GM19023 (cell line): ENCODE results near the gene BCL11B.

Source experiments
- ATAC-seq: cut with Tn5 transposase; IDR thresholded peaks from one replicate; pipeline ENCODE4 v1.9.1; 2021; ENCODE audit warnings: mild to moderate bottlenecking, moderate library complexity; ENCODE audit not compliant: unreplicated experiment

The BCL11B gene

DNA sequence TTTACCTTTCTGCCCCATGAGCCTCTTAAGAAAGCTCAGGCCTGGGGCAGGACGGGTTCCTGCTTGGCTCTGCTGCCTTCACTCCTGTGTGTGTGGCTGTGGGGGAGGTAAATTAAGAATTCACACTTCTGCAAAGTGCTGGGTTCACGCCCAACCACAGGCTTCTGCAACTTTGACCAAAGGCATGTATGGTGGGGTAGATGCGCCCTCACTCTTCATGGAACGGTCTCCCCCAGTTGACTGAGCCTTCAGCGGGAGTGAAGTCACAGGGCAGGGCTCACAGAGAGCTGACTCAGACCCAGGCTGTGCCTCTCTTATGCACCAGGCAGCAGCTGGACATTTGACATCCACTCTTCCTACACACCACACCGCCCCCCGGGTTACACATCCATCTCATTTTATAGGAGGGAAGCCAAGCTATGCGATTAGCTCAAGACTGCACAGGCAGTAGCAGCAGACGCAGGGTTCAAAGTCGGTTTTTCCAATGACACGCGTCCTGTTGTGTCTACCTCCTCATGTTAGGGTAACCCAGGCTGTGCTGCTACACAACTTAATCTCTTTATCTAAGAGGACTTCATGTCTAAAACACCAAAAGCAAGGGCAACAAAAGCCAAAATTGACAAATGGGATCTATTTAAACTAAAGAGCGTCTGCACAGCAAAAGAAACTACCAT is 15.4 kb upstream of the BCL11B start:
- peak; percentile 74 for ATAC-seq

DNA sequence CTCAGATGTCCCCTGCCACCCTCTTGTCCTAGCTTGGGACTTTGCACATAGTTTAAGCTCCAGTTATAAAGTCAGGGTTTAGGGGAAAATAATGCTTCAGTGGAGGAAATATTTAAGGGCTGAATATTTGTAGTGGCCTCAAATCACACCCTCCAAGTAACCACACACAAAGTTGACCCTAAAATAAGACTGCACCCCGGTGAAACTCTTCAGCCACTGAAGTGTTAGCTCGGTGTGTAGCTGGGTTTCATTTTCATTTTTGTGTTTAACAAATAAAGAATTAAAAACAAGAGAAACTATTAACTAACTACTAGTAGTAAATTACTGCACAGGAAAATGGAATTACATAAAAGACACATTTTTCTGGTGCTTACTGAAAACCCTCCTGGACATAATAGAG is 14.8 kb upstream of the BCL11B start:
- no peak for ATAC-seq

DNA sequence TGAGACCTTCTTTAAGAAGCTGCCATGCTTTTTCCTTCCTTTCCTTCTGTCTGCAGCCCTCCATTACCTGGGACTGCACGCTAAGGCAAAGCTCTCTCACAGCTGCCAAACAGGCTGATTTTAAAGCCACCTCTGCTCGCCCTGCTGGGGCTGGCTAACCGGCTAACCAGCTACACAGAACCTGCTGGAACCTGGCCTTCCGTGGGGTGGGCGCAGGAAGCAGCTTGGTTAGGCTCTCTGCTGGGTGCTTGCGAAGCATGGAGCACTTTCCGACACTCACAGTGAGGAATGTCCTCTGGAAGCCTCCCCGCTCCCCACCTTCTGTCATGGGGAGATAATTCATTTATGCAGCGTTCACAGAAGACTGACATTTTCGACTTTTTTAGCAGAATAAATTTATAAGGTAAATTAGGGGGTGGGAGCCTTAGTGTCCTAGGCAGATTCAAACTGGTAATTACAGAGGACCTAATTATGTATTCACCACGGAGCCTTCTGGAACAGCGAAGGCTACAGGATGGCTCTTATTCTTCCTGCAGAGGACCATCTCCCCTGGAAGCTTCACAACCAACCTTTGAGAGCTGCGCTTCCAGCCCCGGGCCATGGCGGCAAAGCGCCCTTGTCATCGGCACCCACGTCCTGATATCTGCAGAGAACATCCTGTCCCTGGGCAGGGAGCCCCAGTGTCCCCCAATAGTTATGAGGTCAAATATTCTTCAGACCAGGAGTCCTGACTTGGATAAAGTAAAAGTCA is 12.4 kb upstream of the BCL11B start:
- ATAC-seq, result no peak

DNA sequence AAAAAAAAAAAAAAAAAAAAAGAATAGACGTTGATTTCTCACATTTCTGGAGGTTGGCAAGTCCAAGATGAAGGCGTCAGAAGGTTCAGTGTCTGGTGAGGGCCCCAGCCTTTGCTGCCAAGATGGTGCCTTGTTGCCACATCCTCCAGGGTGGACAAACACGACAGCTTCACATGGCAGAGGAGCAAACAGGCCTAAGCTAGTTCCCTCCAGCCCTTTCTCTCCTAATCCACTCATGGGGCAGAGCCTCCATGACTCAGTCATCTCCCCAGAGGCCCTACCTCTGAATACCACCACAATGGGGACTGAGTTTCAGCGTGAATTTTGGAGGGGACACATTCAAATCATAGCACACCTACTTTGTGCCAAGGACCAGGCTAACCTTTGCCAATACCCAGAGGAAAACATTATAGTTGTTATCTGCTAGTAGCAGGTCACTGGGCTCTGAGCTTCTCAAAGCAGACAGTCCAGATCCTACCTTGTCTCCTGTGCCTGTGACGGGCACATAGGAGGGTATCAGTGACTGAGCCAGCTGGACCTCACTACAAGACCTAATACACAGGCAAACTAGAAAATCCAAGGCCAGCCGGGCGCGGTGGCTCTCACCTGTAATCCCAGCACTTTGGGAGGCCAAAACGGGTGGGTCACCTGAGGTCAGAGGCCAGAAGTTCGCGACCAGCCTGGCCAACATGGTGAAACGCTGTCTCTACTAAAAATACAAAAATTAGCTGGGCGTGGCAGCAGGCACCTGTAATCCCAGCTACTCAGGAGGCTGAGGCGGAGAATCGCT is 10.5 kb upstream of the BCL11B start:
- ATAC-seq, result no peak

DNA sequence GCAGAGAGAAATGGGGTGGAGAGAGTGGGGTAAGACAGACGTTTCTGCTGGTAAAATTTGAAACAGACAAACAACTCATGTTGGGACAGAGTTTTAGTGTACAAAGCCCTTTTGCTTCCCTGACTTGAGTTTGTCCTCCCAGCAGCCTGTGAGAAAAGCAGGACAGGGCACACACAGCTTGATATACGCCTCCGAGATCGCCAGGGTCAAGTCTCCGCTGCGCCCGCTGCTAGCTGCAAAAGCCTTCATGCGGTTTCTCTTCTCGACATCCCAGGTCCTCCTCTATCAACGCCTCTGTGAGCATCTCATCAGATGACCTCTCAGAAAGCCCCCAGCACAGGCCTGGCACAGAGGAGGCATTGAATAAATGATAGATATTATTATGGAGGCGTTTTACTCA is 9.4 kb upstream of the BCL11B start:
- no peak for ATAC-seq

DNA sequence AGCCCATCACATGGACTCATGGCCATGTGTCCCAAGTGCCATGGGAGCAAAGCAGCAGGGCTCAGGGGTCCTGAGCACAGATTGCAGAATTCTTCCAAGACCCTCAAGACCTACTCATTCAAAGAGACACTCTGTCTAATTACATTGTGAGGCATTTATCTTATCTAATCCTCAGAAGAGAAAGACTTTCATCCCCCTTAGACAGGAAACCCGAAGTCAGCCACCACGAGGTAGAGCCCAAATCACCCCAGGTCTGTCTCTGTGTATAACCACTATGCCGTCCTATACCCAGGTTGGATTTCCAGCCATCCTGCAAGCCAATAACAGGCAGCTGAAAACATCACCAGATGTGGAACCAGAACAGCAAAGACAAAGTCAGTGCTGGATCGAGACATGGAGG is 8.9 kb upstream of the BCL11B start:
- ATAC-seq, result no peak

DNA sequence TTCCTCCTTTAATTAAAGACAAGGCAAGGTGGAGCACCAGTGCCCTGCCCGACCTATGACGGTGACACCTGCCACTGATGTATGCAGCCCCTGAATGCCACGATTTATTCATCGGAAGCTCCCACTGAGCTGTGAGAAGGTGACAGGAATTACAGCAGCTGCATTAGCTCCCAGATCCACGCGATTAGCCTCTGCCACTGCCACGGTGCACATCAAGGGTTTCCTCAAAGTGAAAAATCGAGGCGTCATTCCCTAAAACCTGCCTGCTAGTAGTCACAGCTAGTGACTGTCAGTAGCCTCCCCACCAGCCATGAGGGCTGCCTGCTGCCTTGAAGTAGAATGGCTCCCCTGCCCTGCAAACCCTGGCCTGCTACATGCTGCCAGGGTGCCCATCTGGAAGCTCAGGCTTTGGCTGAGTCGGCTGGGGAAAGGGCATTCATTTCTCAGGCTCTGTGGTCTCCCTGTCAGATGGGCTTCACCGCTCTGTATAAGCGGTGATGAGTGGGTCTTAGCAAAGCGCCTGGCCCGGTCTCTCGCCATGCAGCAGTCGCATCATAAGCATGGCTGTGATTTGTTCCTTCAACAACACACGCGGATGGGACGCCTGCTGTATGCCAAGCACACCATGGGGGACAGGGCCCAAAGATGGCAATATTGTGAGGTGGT is 8.2 kb upstream of the BCL11B start:
- ATAC-seq, result no peak

DNA sequence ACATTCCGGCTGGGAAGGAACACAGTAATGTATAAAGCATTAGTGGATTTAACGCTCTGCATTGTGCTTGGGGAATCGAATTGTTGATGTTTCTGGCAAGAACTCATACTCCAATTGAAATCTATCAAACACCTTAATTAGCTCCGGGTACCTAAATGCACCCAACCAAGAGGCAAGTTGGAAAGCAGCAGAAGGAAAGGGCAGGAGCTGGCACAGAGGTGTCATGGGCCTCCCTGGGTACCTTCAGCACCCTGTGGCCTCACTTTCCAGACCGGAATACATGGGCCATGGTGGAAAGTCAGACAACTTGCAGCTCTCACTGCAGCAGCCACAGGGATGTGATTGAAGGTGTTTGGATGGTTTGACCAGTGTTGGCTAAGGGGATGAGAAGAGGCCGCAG is 6.8 kb upstream of the BCL11B start:
- no peak for ATAC-seq

DNA sequence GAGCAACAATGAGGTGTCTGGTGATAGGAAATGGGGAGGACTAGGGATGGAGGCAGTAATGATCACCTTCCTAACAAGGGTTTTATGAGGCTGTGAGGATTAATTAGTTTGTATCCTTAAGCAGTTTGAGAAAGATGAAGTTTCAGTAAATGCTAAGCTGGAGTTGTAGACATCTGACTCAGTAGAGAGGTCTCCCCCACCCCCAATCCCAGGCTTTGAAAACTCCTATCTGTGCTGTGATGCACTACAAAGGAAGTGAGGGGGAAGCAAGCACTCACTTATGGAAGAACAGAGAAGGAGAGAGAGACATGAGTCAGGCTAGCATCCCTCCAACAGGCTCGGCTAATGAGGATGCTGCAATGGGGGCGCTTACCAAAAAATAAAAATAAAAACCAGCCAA is 5.5 kb upstream of the BCL11B start:
- ATAC-seq, result no peak

DNA sequence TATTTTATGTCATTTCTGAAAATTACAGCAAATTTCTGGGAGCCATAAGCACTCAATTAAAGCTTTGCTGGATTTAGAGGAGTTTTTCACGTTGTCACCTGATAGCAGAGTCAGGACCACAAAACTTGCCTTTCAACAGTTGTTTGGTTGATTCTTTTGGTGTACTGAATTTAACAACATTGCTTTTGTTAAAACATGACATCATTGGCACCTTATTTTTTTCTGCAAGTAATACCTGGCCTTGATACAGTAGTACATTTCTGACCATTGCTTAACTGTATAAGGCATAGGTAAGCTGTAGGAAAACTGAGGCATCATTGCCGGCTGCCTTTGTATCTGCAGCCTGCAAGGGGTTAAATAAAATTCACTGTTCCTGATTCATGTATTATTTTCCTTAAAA is 4.5 kb upstream of the BCL11B start:
- no peak for ATAC-seq

DNA sequence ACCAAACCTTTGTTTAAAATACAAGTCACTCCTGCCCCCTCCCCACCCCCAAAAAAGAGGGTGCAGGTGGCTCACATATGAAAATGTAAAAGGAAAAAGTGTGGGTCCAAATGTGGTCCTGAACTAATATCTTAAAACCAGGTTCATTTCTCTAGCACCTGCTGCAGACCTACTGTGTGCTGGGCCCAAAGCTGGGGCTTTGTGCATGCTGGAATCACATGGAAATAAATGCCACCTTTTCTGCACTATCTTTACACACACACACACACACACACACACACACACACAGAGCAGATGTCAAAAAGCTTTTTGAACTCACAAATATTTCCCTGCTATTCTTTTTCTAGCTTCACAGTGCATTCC is 3.2 kb upstream of the BCL11B start:
- ATAC-seq, result no peak

DNA sequence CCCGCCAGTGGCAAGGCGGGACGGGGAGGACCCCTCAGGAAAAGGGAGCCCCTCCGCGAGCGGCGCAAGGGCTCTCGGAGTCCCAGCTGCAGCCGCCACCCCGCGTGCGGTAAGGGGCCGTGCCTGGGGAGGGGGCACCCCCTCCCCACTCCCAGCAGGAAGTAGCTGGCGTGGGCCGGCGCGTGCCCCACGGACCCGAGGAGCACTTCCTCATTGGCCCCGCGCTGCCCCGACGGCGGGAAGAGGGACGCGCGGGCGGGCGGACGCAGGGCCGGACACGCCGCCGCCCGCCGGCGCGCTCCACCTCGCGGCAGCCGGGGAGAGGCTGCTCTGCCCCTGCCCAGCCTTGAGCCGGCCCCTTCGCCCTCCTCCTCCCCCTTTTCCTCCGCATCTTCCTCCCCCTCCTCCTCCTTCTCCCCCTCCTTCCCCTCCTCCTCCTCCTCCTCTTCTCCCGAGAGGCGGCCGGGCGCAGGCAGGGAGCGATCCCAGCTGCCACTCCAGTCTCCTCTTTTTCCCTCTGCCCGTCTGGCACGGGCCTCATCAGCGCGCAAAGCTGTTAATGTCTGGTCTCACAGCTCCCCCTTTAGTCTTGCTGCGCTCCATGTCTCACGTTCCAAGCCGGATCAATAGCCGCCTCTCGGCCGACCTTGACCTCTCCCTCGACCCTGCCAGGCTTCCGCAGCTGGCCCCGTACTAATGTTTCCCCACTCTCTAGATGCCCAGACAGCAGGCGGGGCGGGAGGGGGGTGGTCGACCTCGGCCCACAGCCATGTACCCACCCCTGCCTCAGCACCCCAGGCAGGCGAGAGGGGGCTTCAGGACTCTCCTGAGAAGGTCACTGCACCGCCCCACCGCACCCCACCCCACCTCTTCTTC is 2.6 kb upstream of the BCL11B start:
- no peak for ATAC-seq

DNA sequence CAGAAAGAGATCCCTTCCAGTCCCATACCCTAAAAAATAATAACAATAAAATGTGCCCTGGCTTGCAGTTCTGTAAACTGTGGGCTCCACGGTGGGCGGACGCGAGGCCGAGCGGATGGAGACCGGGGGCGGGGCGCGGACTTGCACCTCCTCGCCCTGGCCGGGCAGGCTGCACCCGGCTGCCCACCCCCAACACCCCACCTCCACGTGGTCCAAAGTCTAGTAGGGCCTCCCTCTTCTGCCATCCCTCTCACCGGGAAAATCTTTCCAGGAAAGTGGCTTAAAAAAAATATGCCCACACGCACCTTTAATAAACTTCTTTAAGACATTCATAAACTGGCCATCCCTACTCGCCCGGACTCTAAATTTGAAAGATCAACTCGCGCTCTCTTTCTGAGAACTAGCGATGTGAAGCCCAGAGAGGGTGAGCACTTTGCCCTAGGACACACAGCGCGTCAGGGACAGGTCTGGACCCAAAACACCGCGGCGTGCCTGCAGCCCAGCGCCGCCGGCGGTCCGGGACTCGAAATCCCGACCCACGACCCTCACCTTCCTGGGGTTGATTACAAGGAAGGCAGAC is 1.9 kb upstream of the BCL11B start:
- ATAC-seq, result no peak

DNA sequence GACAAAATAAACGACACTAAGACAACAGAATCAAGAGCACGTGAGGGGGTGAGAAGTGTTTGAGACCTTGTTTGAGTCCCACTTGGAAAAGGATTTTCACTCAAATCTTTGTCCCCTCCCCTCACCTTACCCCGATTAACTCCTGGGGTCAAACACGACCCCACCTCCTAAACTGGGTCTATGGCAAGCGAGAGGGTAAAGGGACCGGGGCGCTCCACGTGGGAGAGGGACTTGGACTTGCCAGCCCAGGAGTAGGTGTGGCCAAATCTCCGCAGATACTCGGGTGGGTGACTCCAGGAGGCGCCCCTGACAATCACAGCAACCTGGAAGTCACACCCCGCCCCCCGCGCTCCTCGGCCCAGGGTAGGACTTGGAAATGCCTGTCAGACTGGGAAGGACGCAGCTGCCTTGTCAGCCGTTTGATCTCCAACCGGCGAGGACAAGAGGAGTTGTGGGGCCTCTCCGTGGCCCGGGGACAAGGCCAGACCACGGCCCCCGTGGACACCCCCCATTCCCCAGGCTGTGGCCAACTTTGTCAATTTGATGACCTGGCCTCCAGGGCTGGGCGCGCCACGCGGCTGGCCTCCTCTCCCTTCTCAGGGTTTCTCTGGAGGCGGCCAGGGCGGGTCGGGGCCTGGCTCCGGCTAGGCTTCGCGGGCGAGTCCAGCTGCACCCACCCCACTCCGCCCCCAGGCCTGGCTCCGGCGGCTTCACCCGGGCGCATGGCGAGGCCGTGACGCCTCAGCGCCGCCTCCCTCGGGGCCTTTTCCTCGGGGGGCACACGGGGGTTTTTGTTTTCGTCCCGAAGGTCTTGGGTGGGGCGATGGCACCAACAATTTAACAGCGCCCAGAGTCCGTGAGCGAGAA is 1.1 kb upstream of the BCL11B start:
- ATAC-seq, result no peak

DNA sequence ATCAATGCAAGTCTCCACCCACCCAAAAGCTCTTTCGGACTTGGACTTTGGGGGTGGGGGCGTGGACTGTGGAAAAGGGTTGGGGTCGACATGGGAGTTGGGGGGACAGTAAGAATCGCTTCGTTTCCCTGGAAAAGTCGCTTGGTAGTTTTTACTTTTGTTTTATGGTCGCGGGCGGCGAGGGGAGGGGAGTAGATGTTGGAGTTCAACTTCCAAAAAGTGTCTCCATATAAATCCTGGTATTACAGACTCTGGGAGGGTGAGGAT is 568 bp upstream of the BCL11B start:
- no peak for ATAC-seq

DNA sequence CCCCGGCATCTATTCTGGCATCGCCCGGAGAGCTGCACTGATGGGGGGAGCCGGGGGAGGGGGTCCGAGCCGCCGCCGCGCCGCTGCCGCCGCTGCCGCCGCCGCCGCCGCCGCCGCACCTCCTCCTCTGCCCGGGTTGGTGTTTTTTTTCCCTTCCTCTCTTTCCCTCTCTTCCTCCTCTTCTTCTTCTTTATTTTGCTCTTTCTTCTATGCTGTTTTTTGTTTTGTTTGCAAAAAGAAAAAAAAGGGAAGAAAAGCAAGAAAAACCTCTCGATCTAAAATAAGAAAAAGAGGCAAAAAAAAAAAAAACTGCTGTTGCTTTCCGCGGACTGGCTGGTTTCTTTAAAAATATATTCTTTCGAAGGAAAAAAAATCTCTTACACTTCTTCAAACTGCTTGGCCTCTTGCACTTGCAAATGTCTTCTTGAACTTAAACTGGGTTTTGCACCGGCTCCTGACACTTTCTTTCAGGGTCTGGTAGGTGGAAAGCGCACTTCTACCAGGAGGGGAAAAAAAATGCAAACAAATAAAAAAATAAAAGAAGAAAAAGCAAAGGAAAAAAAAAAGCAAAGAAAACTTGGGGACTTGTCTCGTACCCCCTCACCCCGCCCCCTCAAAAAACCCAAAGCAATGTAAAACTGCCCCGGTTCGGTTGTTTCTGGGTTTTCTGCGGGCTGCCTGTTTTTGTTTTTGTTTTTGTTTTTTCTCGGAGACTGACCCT is 616 bp downstream of the BCL11B start:
- no peak for ATAC-seq

DNA sequence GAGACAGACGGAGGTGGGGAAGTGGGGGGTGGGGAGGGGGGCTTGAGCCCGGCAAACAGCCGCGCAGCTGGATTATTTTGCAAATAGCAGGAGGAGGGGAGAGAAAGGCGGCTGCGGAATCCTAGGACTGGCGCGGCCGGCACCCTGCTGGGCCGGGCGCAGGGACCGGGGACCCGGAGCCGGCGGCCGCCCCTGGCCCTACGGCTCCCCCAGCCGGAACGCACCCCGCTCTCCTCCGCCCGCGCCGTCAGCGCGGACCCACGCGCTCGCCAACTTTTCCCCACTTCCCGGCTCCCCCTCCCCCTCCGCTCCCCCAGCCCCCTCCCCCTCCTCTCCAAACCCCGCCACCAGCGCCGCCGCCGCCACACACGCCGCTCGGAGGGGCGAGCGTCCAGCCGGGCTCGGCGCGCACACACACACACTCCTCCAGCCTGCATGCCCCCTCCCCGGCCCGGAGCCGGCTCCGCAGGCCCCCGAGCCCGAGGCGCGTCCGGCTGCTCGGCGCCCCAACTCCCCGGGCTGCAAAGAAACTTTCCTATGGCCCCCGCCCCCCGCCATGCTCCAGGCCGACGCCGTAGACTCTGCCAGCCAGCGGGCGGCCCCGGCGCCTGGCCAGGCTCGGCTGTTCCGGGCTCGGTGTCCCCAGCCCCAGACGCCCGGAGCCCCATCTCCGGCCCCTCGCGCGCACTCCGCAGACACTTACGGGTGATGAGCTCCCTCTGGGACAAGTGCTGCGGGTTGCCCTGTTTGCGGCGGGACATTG is 1.4 kb downstream of the BCL11B start:
- no peak for ATAC-seq
